GM12878 (cell line): ENCODE data around the gene CDYL2. TPM values are rescaled to one million over a fixed set of nuclear protein-coding genes. Genes with fewer than 3 reads are reported as not detected.

Experiments
- ATAC-seq: fragments of 200-7000 bp; cut with Tn5 transposase; 3 replicates; pipeline ENCODE4 v1.9.1; 2020; ENCODE audit warnings: mild to moderate bottlenecking, moderate library complexity
- BruUV-seq: library from RNA; stranded (reverse); fragments of 400-500 nt; replicated peaks from 2 replicates; lab custom pipeline; 2021; lab: Mats Ljungman, UMichigan
- CTCF ChIA-PET: fragments of 300-600 bp; sonication (Branson Sonifier 250); formaldehyde crosslinking; extraction: SDS; loops from one replicate; lab custom pipeline; 2021; ENCODE audit warnings: inconsistent platforms; lab: Yijun Ruan, JAX
- POLR2A ChIA-PET: fragments of 350-600 bp; formaldehyde crosslinking; extraction: SDS; loops from one replicate; lab custom pipeline; 2021; ENCODE audit warnings: inconsistent platforms; lab: Charles Lee
- RAD21 ChIA-PET: fragments of 300-600 bp; sonication (Branson Sonifier 250); formaldehyde crosslinking; loops from one replicate; lab custom pipeline; 2023; ENCODE audit warnings: antibody characterized with exemption; ENCODE audit not compliant: unreplicated experiment; lab: Charles Lee
- SMC1A ChIA-PET: fragments of 300-600 bp; sonication (Branson Sonifier 250); formaldehyde crosslinking; loops from one replicate; lab custom pipeline; 2023; ENCODE audit not compliant: unreplicated experiment, uncharacterized antibody; lab: Charles Lee
- DNase-seq: peaks from one replicate; pipeline ENCODE4 v3.0.0-alpha.2; 2011; ENCODE audit warnings: low read depth, low spot score
- FAIRE-seq: peaks from 3 replicates; lab custom pipeline; 2011; peaks lifted over from hg19 to GRCh38; lab: Jason Lieb, UNC
- H2AFZ ChIP-seq: 2 replicates; pipeline ENCODE4 v1.6.0; 2011; ENCODE audit warnings: low read depth, low read length, control low read depth; ENCODE audit not compliant: control insufficient read depth
- H3K27ac ChIP-seq: 2 replicates; pipeline ENCODE4 v1.5.1; 2011; ENCODE audit warnings: control low read depth; ENCODE audit not compliant: control insufficient read depth, insufficient read depth
- H3K27me3 ChIP-seq, 2 experiments: replicated peaks in 1 of 2; 2 replicates each; pipeline versions ENCODE4 v1.6.0 to v1.6.1; 2011; ENCODE audit warnings: low read length in 1 of 2; ENCODE audit not compliant: control insufficient read depth in 2 of 2, insufficient read depth in 2 of 2
- H3K36me3 ChIP-seq, 2 experiments: 2 replicates each; pipeline ENCODE4 v1.5.1; 2011; ENCODE audit warnings: low read length in 1 of 2; ENCODE audit not compliant: control insufficient read depth in 2 of 2, insufficient read depth in 2 of 2
- H3K4me1 ChIP-seq: 2 replicates; pipeline ENCODE4 v1.6.1; 2011; ENCODE audit warnings: mild to moderate bottlenecking, low read length, moderate library complexity, mixed read lengths; ENCODE audit not compliant: control insufficient read depth, insufficient read depth
- H3K4me2 ChIP-seq: 2 replicates; pipeline ENCODE4 v1.6.0; 2011; ENCODE audit warnings: control low read depth; ENCODE audit not compliant: control insufficient read depth, insufficient read depth
- H3K4me3 ChIP-seq: fragments of 200-600 bp; sonication (generic); 2 replicates; pipeline ENCODE4 v1.5.1; 2016
- H3K79me2 ChIP-seq: 2 replicates; pipeline ENCODE4 v1.6.0; 2011; ENCODE audit warnings: low read length; ENCODE audit not compliant: control insufficient read depth, insufficient read depth
- H3K9ac ChIP-seq: 2 replicates; pipeline ENCODE4 v1.8.0; 2011; ENCODE audit warnings: low read length, control low read depth, mixed read lengths; ENCODE audit not compliant: control insufficient read depth, insufficient read depth
- H3K9me3 ChIP-seq: replicated peaks from 3 replicates; pipeline ENCODE4 v1.5.1; 2011; ENCODE audit warnings: mild to moderate bottlenecking, low read length; ENCODE audit not compliant: control insufficient read depth, insufficient read depth
- H4K20me1 ChIP-seq: 2 replicates; pipeline ENCODE4 v1.6.0; 2011; ENCODE audit not compliant: control insufficient read depth, insufficient read depth
- CHD1 ChIP-seq: IDR thresholded peaks from 2 replicates; pipeline ENCODE4 v1.6.1; 2012; ENCODE audit warnings: low read depth, low read length, improper control_type of control experiment
- CREB1 ChIP-seq: IDR thresholded peaks from 2 replicates; pipeline ENCODE4 v1.6.1; 2012; ENCODE audit warnings: low read depth, mild to moderate bottlenecking, inconsistent platforms
- CREM ChIP-seq: IDR thresholded peaks from 2 replicates; pipeline ENCODE4 v1.6.1; 2014; ENCODE audit warnings: antibody characterized with exemption, low read depth
- CUX1 ChIP-seq: IDR thresholded peaks from 2 replicates; pipeline ENCODE4 v1.6.1; 2012; ENCODE audit warnings: improper control_type of control experiment, low read depth, low read length; ENCODE audit not compliant: insufficient replicate concordance
- EED ChIP-seq: sonication (generic); IDR thresholded peaks from 2 replicates; pipeline ENCODE4 v1.6.1; 2016; ENCODE audit warnings: antibody characterized with exemption, low read depth
- RUNX3 ChIP-seq: IDR thresholded peaks from 2 replicates; pipeline ENCODE4 v1.6.1; 2012; ENCODE audit warnings: low read length, inconsistent platforms
- TAF1 ChIP-seq: IDR thresholded peaks from 2 replicates; pipeline ENCODE4 v1.6.1; 2011; ENCODE audit warnings: mild to moderate bottlenecking, low read depth, low read length, borderline replicate concordance
- TCF3 ChIP-seq: IDR thresholded peaks from 2 replicates; pipeline ENCODE4 v1.6.1; 2012; ENCODE audit warnings: low read depth, mild to moderate bottlenecking, low read length, borderline replicate concordance; ENCODE audit not compliant: insufficient read depth
- WGBS: methylation state at CpG from one replicate; pipeline ENCODE4 v1.1.6; 2016; ENCODE audit warnings: low lambda C conversion rate; ENCODE audit not compliant: insufficient replicate concordance, insufficient coverage; ENCODE audit errors: missing lambda C conversion rate; 5-methylcytosine and 5-hydroxymethylcytosine counted together
- in situ Hi-C: fragments of 300-500 bp; cut with MboI; formaldehyde crosslinking; loops from 9 replicates; pipeline ENCODE4 v1.14.3; 2018; ENCODE audit warnings: mixed read lengths
- intact Hi-C: fragments of 100-400 bp; cut with micrococcal nuclease; formaldehyde crosslinking; loops from one replicate; pipeline ENCODE4 v1.14.2; 2022; ENCODE audit not compliant: unreplicated experiment
- polyA plus RNA-seq, 11 experiments: library from polyadenylated mRNA; depleted of rRNA in 4 of 11; unstranded in 6 of 11; stranded (reverse) in 5 of 11; fragments of >200 nt; fragmentation: Nextera tagmentation in 4 of 11; fragmentation: Illumina TruSeq in 1 of 11; extraction: Ambion mirVana in 4 of 11; extraction: Trizol in 1 of 11; gene quantifications; 1 replicate in 1 of 11; 2 replicates in 10 of 11; pipeline versions ENCODE4 v1.2.1 to v1.2.3, GENCODE V29; 2011 to 2016; ENCODE audit warnings: inconsistent platforms in 2 of 11, missing spikeins in 2 of 11, low read depth in 1 of 11
- total RNA-seq, 4 experiments: library from RNA; depleted of rRNA in 3 of 4; stranded (reverse); fragments of >200 nt in 3 of 4; fragmentation: Illumina TruSeq in 1 of 4; extraction: Trizol in 1 of 4; gene quantifications; 2 replicates each; pipeline versions ENCODE4 v1.2.1 to v1.2.3, GENCODE V29; 2013 to 2021
- TF ChIP-seq, protein P1 (sequence below): fragments of 150-350 bp; IDR thresholded peaks from 2 replicates; pipeline ENCODE4 v1.6.1; 2016; ENCODE audit warnings: low read depth, low read length
- TF ChIP-seq, protein P2 (sequence below): fragments of 450-650 bp; formaldehyde crosslinking; IDR thresholded peaks from 2 replicates; pipeline ENCODE4 v1.4.0; 2020; ENCODE audit warnings: mild to moderate bottlenecking, moderate library complexity

CDYL2 gene
- total and polyA plus RNA-seq, 10 of the 15 experiments (the other 5 are each of a cell fraction or from before 2014, with no cell fraction given): 0.27 to 22.9 (median 3.9) TPM

- Histone ChIP-seq H3K27me3 (no peaks in the 10 kb centered on the region), H2AFZ (no peak overlapping the region), H3K4me3 (no peak overlapping the region), H3K4me1 (no peaks in the 10 kb centered on the region), H3K9ac (no peak overlapping the region), H3K9me3 (no peaks in the 10 kb centered on the region), H3K79me2 (no peaks in the 10 kb centered on the region), H3K36me3 (no peaks in the 10 kb centered on the region), H4K20me1 (no peaks in the 10 kb centered on the region), H3K4me2 (no peak overlapping the region), H3K27ac (no peak overlapping the region)
- ChIA-PET SMC1A (interaction anchor here (1.2 to 1.9 kb wide), 3 partner anchors 24 to 63 kb away, joined by 3 to 7 read pairs (median 3); no protein-coding TSS in a partner anchor), RAD21 (interaction anchor here (1.8 kb wide), 1 partner anchor 55 kb away, joined by 5 read pairs; no protein-coding TSS in a partner anchor), CTCF (no interaction called here), POLR2A (interaction anchor here (1.5 kb wide), 1 partner anchor 24 kb away, joined by 3 read pairs; no protein-coding TSS in a partner anchor)
- BruUV-seq: no TSS peak
- ATAC-seq (peak; percentile 38; the same call in 2 of the 3 replicates), FAIRE-seq (no peak), DNase-seq (no peak)
- WGBS: 36% methylated on average over 4 of the region's 4 CpGs
- intact Hi-C loops: no loop called here
- in situ Hi-C loops: no loop called here
- TF ChIP-seq, protein P1, sequence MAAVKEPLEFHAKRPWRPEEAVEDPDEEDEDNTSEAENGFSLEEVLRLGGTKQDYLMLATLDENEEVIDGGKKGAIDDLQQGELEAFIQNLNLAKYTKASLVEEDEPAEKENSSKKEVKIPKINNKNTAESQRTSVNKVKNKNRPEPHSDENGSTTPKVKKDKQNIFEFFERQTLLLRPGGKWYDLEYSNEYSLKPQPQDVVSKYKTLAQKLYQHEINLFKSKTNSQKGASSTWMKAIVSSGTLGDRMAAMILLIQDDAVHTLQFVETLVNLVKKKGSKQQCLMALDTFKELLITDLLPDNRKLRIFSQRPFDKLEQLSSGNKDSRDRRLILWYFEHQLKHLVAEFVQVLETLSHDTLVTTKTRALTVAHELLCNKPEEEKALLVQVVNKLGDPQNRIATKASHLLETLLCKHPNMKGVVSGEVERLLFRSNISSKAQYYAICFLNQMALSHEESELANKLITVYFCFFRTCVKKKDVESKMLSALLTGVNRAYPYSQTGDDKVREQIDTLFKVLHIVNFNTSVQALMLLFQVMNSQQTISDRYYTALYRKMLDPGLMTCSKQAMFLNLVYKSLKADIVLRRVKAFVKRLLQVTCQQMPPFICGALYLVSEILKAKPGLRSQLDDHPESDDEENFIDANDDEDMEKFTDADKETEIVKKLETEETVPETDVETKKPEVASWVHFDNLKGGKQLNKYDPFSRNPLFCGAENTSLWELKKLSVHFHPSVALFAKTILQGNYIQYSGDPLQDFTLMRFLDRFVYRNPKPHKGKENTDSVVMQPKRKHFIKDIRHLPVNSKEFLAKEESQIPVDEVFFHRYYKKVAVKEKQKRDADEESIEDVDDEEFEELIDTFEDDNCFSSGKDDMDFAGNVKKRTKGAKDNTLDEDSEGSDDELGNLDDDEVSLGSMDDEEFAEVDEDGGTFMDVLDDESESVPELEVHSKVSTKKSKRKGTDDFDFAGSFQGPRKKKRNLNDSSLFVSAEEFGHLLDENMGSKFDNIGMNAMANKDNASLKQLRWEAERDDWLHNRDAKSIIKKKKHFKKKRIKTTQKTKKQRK: no peak
- TF ChIP-seq CUX1 (no peak), CREB1 (0 out of 2 replicates have a peak, but pooled peaks have one; percentile 33), RUNX3 (peak; percentile 52; the same call in 1 of the 2 replicates), EED (peak; percentile 42; the same call in 1 of the 2 replicates), CHD1 (no peak), TAF1 (no peak), CREM (peak; percentile 29; the same call in 1 of the 2 replicates), TCF3 (no peak)
- TF ChIP-seq, protein P2, sequence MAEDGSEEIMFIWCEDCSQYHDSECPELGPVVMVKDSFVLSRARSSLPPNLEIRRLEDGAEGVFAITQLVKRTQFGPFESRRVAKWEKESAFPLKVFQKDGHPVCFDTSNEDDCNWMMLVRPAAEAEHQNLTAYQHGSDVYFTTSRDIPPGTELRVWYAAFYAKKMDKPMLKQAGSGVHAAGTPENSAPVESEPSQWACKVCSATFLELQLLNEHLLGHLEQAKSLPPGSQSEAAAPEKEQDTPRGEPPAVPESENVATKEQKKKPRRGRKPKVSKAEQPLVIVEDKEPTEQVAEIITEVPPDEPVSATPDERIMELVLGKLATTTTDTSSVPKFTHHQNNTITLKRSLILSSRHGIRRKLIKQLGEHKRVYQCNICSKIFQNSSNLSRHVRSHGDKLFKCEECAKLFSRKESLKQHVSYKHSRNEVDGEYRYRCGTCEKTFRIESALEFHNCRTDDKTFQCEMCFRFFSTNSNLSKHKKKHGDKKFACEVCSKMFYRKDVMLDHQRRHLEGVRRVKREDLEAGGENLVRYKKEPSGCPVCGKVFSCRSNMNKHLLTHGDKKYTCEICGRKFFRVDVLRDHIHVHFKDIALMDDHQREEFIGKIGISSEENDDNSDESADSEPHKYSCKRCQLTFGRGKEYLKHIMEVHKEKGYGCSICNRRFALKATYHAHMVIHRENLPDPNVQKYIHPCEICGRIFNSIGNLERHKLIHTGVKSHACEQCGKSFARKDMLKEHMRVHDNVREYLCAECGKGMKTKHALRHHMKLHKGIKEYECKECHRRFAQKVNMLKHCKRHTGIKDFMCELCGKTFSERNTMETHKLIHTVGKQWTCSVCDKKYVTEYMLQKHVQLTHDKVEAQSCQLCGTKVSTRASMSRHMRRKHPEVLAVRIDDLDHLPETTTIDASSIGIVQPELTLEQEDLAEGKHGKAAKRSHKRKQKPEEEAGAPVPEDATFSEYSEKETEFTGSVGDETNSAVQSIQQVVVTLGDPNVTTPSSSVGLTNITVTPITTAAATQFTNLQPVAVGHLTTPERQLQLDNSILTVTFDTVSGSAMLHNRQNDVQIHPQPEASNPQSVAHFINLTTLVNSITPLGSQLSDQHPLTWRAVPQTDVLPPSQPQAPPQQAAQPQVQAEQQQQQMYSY (CRISPR knock-in tag): no peak
Observed at GRCh38 chr16:80744856-80745255, 59.5 kb downstream of the CDYL2 start.
